Ishikawa (cell line): ENCODE data around the gene PDE10A.

Source experiments
- CEBPB ChIP-seq: IDR thresholded peaks from 2 replicates; pipeline ENCODE4 v1.6.1; 2012
- CREB1 ChIP-seq: IDR thresholded peaks from 2 replicates; pipeline ENCODE4 v1.6.1; 2012; ENCODE audit warnings: low read depth
- EGR1 ChIP-seq: IDR thresholded peaks from 2 replicates; pipeline ENCODE4 v1.6.1; 2012
- EP300 ChIP-seq: IDR thresholded peaks from 2 replicates; pipeline ENCODE4 v1.6.1; 2012; ENCODE audit warnings: borderline replicate concordance
- FOXM1 ChIP-seq: IDR thresholded peaks from 2 replicates; pipeline ENCODE4 v1.6.1; 2012; ENCODE audit warnings: low read depth, borderline replicate concordance
- MAX ChIP-seq: IDR thresholded peaks from 2 replicates; pipeline ENCODE4 v1.6.1; 2012
- NFIC ChIP-seq: IDR thresholded peaks from 2 replicates; pipeline ENCODE4 v1.6.1; 2012
- RAD21 ChIP-seq: IDR thresholded peaks from 2 replicates; pipeline ENCODE4 v1.6.1; 2012; ENCODE audit warnings: low read depth
- REST ChIP-seq: IDR thresholded peaks from 2 replicates; pipeline ENCODE4 v1.6.1; 2012; ENCODE audit warnings: low read depth, mild to moderate bottlenecking
- TAF1 ChIP-seq: IDR thresholded peaks from 2 replicates; pipeline ENCODE4 v1.6.1; 2012; ENCODE audit warnings: low read depth, mild to moderate bottlenecking
- TCF12 ChIP-seq: IDR thresholded peaks from 2 replicates; pipeline ENCODE4 v1.6.1; 2012; ENCODE audit warnings: low read depth
- TEAD4 ChIP-seq: IDR thresholded peaks from 2 replicates; pipeline ENCODE4 v1.6.1; 2012
- USF1 ChIP-seq: IDR thresholded peaks from 2 replicates; pipeline ENCODE4 v1.6.1; 2012
- YY1 ChIP-seq: IDR thresholded peaks from 2 replicates; pipeline ENCODE4 v1.6.1; 2012; ENCODE audit warnings: low read depth
- ZBTB7A ChIP-seq: IDR thresholded peaks from 2 replicates; pipeline ENCODE4 v1.6.1; 2012; ENCODE audit warnings: low read depth

Gene PDE10A

GRCh38 chr6:165486183-165487137 is 176.6 kb downstream of the PDE10A start:
- TF ChIP-seq FOXM1 (no peak), TEAD4 (no peak)

GRCh38 chr6:165484178-165484889 is 178.7 kb downstream of the PDE10A start:
- TF ChIP-seq MAX = no peak
- TF ChIP-seq USF1 = no peak
- no peak for TF ChIP-seq YY1
- no peak for TF ChIP-seq CREB1
- no peak for TF ChIP-seq FOXM1
- TF ChIP-seq CEBPB = no peak
- TF ChIP-seq NFIC = no peak
- TF ChIP-seq ZBTB7A = no peak
- TF ChIP-seq EP300 = no peak
- TF ChIP-seq REST = no peak
- TF ChIP-seq TAF1 = no peak
- TF ChIP-seq TEAD4 = no peak
- no peak for TF ChIP-seq RAD21
- no peak for TF ChIP-seq TCF12
- TF ChIP-seq EGR1 = no peak

GRCh38 chr6:165481921-165482320 is 181.1 kb downstream of the PDE10A start:
- TF ChIP-seq REST (no peak), NFIC (no peak), EP300 (no peak), USF1 (no peak)

- TF ChIP-seq REST (no peak), TCF12 (no peak), EGR1 (no peak), USF1 (no peak), TEAD4 (no peak), MAX (no peak), CREB1 (no peak), RAD21 (no peak), YY1 (no peak), EP300 (no peak), FOXM1 (no peak), TAF1 (no peak), ZBTB7A (no peak), CEBPB (no peak), NFIC (no peak)
Measured at GRCh38 chr6:165480916-165481315, 182.1 kb downstream of the PDE10A start.
